22Rv1 (cell line): ENCODE results near the gene ARHGEF5.

Source experiments
- CTCF ChIP-seq: fragments of 450-650 bp; IDR thresholded peaks from 2 replicates; pipeline ENCODE4 v1.5.1; 2017; ENCODE audit warnings: mild to moderate bottlenecking
- ZFX ChIP-seq: fragments of 450-650 bp; IDR thresholded peaks from 2 replicates; pipeline ENCODE4 v1.6.1; 2017; ENCODE audit warnings: antibody characterized with exemption, borderline replicate concordance

GRCh38 chr7:144407266-144407931 lies 52.2 kb downstream of the ARHGEF5 start:
- TF ChIP-seq CTCF (no peak), ZFX (no peak)
